ENCODE measurements around the gene ALOXE3.

The ALOXE3 gene

DNA sequence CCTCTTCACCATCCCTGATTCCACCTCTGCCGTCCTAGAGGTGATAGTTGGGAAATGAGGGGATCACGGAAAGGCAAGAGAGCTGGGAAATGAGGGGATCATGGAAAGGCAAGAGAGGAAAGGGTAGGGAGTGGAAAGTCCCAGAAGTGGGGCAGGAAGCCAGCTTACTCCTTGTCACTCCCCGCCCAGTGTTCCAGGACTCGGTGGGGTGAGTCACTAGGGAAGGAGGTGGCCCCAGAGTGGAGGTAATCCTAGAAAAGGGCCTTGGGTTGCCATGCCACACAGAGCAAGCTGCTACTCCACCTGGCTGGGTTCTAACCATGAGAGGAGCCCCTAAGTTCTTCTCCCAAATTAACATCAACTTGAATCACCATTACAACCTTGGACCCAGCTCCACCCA is 14.8 kb downstream of the ALOXE3 start:
- TF ChIP-seq, protein P1, sequence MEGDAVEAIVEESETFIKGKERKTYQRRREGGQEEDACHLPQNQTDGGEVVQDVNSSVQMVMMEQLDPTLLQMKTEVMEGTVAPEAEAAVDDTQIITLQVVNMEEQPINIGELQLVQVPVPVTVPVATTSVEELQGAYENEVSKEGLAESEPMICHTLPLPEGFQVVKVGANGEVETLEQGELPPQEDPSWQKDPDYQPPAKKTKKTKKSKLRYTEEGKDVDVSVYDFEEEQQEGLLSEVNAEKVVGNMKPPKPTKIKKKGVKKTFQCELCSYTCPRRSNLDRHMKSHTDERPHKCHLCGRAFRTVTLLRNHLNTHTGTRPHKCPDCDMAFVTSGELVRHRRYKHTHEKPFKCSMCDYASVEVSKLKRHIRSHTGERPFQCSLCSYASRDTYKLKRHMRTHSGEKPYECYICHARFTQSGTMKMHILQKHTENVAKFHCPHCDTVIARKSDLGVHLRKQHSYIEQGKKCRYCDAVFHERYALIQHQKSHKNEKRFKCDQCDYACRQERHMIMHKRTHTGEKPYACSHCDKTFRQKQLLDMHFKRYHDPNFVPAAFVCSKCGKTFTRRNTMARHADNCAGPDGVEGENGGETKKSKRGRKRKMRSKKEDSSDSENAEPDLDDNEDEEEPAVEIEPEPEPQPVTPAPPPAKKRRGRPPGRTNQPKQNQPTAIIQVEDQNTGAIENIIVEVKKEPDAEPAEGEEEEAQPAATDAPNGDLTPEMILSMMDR (IDR thresholded peaks at IDR 0.05; ENCODE audit: borderline replicate concordance, control extremely low read depth, extremely low read depth, insufficient read depth, missing control alignments): no peak
- in situ Hi-C loops (cut with MboI; ENCODE audit: low sequenced_read_pairs, unreplicated experiment): no loop called here
- no peak for DNase-seq (ENCODE audit: low spot score)

DNA sequence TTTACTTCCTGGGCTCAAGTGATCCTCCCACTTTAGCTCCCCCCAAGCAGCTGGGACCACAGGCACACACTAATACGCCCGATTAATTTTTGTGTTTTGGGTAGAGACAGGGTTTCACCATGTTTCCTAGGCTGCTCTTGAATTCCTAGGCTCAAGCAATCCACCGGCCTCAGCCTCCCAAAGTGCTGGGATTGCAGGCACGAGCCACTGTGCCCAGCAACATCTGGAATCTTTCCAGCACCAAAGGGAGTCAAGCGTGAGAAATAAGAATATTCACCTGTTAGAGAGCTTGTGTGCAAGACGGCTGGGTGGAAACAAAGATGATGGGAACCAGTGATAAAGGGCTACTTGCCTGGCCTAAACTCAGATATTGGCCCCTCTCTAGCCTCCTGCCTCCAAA is 16.6 kb downstream of the ALOXE3 start:
- no peak for DNase-seq (ENCODE audit: low spot score)
- TF ChIP-seq, protein P1 (IDR thresholded peaks at IDR 0.05; ENCODE audit: borderline replicate concordance, control extremely low read depth, extremely low read depth, insufficient read depth, missing control alignments): no peak
- in situ Hi-C loops (cut with MboI; ENCODE audit: low sequenced_read_pairs, unreplicated experiment): no loop called here

GRCh38 chr17:8100763-8101162 is 17.6 kb downstream of the ALOXE3 start:
- TF ChIP-seq, protein P1 (IDR thresholded peaks at IDR 0.05; ENCODE audit: borderline replicate concordance, control extremely low read depth, extremely low read depth, insufficient read depth, missing control alignments): no peak
- DNase-seq (ENCODE audit: low spot score): no peak
- in situ Hi-C loops (cut with MboI; ENCODE audit: low sequenced_read_pairs, unreplicated experiment): no loop called here

DNA sequence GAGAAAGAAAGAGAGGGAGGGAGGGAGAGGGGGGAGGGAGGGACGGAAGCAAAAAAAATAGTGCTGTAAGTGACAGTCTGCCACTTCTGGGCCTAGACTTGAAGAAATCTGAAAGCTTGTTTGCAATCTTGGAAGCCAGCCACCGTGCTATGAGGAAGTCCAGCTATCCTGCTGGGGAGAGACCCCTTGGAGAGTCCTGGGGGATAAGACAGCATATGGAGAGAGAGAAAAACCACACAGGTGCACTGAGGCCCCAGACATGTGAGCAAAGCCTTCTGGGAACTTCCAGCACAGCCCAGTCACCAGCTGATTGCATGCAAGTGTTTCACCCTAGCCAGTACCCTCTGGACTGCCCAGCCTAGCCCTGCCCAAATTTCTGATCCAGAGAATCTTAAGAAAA is 18.2 kb downstream of the ALOXE3 start:
- TF ChIP-seq, protein P1 (IDR thresholded peaks at IDR 0.05; ENCODE audit: borderline replicate concordance, control extremely low read depth, extremely low read depth, insufficient read depth, missing control alignments): no peak
- DNase-seq (ENCODE audit: low spot score): no peak
- in situ Hi-C loops (cut with MboI; ENCODE audit: low sequenced_read_pairs, unreplicated experiment): no loop called here

DNA sequence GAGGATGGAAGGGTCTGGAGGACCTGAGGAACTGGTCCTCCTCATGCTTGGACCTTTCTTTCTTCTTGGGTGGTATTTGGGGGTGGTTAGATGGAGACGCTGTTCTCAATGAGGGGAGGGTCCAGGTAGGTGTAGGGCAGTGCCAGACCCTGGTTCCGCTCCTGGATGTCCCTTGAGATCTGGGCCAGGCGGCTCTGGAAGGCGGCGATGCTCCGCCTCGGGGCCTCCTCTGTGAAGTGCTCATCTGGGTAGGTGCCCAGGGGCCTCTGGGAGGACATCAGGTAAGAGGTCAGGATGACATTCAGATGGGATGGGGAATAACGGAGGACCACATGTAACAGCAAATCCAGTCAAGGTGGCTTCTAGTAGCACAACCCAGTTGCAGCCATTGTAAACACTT is 21.8 kb downstream of the ALOXE3 start:
- in situ Hi-C loops (cut with MboI; ENCODE audit: low sequenced_read_pairs, unreplicated experiment): no loop called here
- TF ChIP-seq, protein P1 (IDR thresholded peaks at IDR 0.05; ENCODE audit: borderline replicate concordance, control extremely low read depth, extremely low read depth, insufficient read depth, missing control alignments): no peak
- DNase-seq (ENCODE audit: low spot score): no peak

DNA sequence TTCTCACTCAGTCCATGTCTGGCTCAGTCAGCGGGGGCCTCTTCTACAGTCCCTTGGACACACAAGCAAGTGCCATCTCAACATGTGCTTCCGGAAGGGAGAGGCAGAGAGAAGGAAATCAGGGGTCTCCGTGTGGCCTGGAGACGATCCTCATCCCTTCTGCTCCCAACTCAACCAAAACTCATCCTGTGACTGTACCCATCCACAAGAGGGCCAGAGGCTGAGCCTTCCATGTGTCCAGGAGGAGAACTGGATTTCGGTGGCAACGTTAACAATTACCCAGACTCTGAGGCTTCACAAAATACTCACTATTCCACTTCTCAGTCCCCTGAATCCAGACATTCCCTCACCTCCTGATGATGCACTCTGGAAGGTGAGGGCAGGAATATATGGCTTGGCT is 23.0 kb downstream of the ALOXE3 start:
- in situ Hi-C loops (cut with MboI; ENCODE audit: low sequenced_read_pairs, unreplicated experiment): no loop called here
- TF ChIP-seq, protein P1 (IDR thresholded peaks at IDR 0.05; ENCODE audit: borderline replicate concordance, control extremely low read depth, extremely low read depth, insufficient read depth, missing control alignments): no peak
- no peak for DNase-seq (ENCODE audit: low spot score)
